DMS114 treated with DMSO at 0.1 percent for 48 hours (cell line): Measurements from ENCODE around the gene GPHN.

Experiments
- DNase-seq: peaks from one replicate; lab custom pipeline; 2025; ENCODE audit not compliant: unreplicated experiment; lab: John Stamatoyannopoulos, UW

Gene GPHN

DNA sequence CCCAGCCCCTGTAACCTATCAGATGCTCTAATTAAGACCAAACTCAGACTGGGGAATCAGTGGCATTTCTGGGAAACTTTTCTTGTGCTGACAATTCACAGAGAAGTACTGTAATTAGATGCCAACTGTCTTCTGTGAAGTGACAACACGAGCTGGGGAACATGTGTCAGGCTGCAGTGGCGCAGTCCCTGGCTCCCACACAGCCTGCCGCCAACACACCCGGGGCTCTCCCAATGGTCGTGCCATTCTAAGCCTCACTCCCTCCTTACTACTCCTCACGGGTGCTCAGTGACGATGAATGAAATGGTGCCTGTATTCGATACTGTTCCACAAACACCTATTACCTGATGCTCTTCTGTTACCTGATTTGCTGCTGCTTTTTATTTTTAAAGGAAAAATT, 699.9 kb downstream of the GPHN start:
- no peak for DNase-seq

DNA sequence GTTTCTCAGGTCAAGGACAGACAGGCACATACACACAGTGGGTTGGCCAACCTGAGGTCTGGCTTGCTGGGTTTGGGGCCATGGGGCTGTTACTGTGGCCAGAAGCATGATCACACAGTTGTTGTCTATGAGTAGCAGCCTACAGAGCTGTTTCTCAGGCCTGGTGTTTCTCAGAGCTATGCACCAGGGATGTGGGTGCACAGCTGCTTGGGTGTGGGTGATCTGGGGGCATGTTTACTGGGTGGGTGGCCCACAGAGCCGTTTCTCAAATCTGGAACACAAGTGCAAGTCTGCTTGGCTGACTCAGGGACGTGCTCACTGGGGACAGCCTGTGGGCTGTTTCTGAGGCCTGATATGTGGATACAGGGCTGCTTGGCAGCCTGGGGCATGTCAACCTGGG, 710.2 kb downstream of the GPHN start:
- DNase-seq: no peak

DNA sequence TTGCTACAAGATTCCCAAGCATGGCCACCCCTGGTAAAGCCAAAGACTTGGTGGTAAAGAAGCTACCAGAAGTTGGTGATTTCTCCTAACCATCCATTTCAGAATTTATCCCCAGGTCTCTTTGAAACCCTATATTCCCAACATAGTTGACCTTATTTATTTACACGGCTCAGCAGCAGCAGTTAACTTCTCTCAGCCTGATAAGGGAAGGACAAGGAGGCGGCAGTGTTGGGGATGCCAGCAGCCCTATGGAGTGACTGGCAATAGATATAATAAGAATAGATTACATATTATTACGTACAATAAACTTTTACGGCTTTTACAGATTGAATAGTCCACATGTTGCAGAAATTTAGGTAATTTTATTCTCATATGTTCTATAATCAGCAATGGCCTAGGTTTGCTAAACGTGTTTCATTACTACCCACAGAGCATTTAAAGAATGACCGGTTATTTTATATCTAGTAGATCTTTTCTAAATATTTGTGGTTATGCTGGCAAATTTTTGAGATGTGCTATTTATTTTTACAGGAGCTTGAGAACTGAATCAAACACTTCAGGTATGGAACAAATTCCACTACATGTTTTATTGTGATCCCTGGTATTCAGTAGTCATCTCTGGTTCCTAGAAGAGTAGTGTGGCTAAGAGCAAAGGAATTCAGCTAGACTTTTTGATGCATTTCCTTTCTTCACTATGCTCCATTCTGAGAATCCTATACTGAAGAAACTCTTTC, 713.5 kb downstream of the GPHN start:
- no peak for DNase-seq

DNA sequence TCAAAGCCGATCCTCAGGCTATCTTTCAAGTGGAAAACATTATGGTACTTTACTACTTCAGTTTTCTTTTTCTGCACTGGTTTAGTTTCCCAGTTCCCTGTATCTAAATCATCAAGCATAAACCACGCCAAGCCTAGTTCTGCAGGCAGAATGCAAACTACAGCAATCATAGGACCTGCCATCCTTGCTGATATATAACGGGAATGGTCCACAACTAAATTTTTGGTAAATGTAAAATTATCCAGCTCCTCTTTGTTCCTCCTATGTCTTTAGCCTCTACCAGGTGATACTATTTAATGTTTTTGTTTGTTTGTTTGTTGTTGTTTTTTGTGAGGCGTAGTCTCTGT, 714.0 kb downstream of the GPHN start:
- no peak for DNase-seq

DNA sequence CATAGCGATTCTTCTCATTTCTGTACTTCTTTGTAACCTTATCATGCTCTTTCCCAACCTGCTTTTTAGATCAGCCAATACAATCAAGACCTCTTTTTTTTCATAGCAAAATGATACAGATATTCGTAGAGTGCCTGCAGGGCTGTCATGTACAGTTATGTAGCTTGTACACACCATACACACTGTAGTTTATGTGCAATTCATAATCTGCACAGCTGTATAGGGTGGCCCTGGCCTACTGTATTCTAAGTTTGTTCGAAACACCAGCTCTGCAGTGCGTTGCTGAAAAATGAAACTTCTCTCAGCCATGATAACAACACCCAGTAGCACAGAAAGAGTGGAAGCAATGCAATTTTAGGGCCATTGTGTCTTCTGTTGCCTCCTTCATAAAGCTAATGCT, 717.6 kb downstream of the GPHN start:
- no peak for DNase-seq

DNA sequence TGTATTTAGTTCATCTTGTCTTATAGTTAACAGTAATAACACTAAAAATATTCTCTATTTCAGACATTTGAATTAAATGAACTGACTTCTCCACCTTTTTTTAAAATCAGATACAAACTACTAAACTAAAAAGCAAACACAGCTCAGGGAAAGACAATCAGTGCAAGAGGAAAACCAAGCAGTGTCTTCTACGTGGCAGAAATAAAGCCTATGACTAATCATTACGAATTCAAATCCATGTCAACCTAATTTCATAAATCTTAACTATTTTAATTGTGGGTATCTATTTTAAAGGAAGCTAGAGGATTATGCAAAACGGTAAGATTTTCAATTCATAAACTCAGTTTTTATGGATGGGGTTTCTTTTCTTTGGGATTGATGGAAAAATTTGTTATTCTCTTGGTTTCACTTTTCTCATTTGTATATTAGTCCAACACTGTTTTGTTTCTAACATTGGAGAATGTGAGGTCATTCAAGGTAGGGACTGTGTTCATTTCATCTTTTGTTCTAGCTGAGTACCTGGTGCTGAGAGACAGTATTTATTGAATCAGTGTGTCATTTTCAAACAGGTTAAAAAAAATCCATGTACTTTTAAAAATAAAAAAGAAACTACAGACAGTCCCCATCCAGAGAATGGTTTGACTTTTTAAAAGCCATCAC, 720.5 kb downstream of the GPHN start:
- DNase-seq: no peak
